Inflammatory macrophage (primary cell): ENCODE data around the gene PKM.

Experiments
- DNase-seq, 2 donors: peaks; one replicate each; pipeline ENCODE4 v3.0.0-alpha.2; 2020 to 2022

PKM gene

GRCh38 chr15:72175186-72176044, 55.6 kb downstream of the PKM start:
- DNase-seq: no peak

GRCh38 chr15:72174551-72175165, 56.3 kb downstream of the PKM start:
- DNase-seq: no peak

GRCh38 chr15:72173864-72174550, 57.0 kb downstream of the PKM start:
- no peak for DNase-seq

GRCh38 chr15:72173401-72173800, 57.6 kb downstream of the PKM start:
- DNase-seq: no peak

GRCh38 chr15:72172796-72173195, 58.2 kb downstream of the PKM start:
- no peak for DNase-seq

- peak in 1 of 2 donors; percentile 36 for DNase-seq
Measured at GRCh38 chr15:72171978-72172377, 59.0 kb downstream of the PKM start.

GRCh38 chr15:72170691-72171090, 60.3 kb downstream of the PKM start:
- DNase-seq: no peak

GRCh38 chr15:72169921-72170611, 60.9 kb downstream of the PKM start:
- DNase-seq: no peak

GRCh38 chr15:72169236-72169920, 61.6 kb downstream of the PKM start:
- DNase-seq: no peak

- DNase-seq: no peak
Measured at GRCh38 chr15:72168808-72169190, 62.2 kb downstream of the PKM start.

GRCh38 chr15:72168131-72168807, 62.7 kb downstream of the PKM start:
- DNase-seq: no peak

- no peak for DNase-seq
Measured at GRCh38 chr15:72167445-72167844, 63.5 kb downstream of the PKM start.

GRCh38 chr15:72166716-72167417, 64.1 kb downstream of the PKM start:
- DNase-seq: no peak

GRCh38 chr15:72163719-72164118, 67.3 kb downstream of the PKM start:
- DNase-seq: no peak

GRCh38 chr15:72162569-72162968, 68.4 kb downstream of the PKM start:
- no peak for DNase-seq

- no peak for DNase-seq
Measured at GRCh38 chr15:72161361-72162132, 69.4 kb downstream of the PKM start.

- no peak for DNase-seq
Measured at GRCh38 chr15:72160696-72161245, 70.2 kb downstream of the PKM start.

- DNase-seq: peak; percentile 3 to 71
Measured at GRCh38 chr15:72156928-72157327, 74.1 kb downstream of the PKM start.

- peak; percentile 82 to 84 for DNase-seq
Measured at GRCh38 chr15:72155635-72156616, 75.1 kb downstream of the PKM start.
